ENCODE data around the gene ANGPTL2. TPM values are rescaled to one million over a fixed set of nuclear protein-coding genes. Genes with fewer than 3 reads are reported as not detected.
"Not testable (repeated sequence)": the region's sequence is repeated elsewhere in the genome, so short reads cannot be mapped to it uniquely, and the experiment has no call there.

Gene ANGPTL2
- total RNA-seq, 6 donors from 2014 or later: 3.9 to 26.0 (median 7.9) TPM

DNA sequence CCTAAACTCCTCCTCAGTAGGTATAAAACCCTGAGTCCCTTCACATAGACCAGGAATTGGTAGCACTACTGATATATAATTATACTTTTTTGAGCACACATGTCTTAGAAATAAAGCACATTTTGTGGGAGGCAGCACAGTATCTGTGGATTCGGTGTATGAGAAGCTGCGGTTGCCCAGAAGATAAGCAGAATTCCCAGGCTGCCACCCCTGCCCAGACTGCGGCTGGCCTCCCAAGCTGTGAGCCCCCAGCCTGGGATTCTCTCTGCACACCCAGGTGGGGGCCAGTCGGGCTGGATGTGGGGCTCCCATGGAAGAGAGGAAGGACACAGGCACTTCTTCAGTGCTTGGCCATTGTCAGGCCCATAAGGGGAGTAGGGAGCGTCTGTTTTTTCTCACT is 25.6 kb upstream of the ANGPTL2 start:
- Histone ChIP-seq H3K4me3 (no peak overlapping the region), H3K27ac (no peak overlapping the region), H3K4me1 (no peaks in the 10 kb centered on the region), H3K36me3 (no peaks in the 10 kb centered on the region), H3K9me3 (no peaks in the 10 kb centered on the region), H3K27me3 (no peaks in the 10 kb centered on the region)
- TF ChIP-seq POLR2A (IDR thresholded peaks at IDR 0.05): no peak
- TF ChIP-seq, protein P1, sequence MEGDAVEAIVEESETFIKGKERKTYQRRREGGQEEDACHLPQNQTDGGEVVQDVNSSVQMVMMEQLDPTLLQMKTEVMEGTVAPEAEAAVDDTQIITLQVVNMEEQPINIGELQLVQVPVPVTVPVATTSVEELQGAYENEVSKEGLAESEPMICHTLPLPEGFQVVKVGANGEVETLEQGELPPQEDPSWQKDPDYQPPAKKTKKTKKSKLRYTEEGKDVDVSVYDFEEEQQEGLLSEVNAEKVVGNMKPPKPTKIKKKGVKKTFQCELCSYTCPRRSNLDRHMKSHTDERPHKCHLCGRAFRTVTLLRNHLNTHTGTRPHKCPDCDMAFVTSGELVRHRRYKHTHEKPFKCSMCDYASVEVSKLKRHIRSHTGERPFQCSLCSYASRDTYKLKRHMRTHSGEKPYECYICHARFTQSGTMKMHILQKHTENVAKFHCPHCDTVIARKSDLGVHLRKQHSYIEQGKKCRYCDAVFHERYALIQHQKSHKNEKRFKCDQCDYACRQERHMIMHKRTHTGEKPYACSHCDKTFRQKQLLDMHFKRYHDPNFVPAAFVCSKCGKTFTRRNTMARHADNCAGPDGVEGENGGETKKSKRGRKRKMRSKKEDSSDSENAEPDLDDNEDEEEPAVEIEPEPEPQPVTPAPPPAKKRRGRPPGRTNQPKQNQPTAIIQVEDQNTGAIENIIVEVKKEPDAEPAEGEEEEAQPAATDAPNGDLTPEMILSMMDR (IDR thresholded peaks at IDR 0.05): no peak
- TF ChIP-seq POLR2AphosphoS5 (IDR thresholded peaks at IDR 0.05): no peak
- no peak for TF ChIP-seq EP300 (IDR thresholded peaks at IDR 0.05)
- no peak for ATAC-seq (ENCODE audit: low FRiP score in 2 of 2)
- 95 to 97% methylated on average over 3 to 5 of the region's 5 CpGs for whole genome bisulfite sequencing, 2 donors
- DNase-seq: no peak

DNA sequence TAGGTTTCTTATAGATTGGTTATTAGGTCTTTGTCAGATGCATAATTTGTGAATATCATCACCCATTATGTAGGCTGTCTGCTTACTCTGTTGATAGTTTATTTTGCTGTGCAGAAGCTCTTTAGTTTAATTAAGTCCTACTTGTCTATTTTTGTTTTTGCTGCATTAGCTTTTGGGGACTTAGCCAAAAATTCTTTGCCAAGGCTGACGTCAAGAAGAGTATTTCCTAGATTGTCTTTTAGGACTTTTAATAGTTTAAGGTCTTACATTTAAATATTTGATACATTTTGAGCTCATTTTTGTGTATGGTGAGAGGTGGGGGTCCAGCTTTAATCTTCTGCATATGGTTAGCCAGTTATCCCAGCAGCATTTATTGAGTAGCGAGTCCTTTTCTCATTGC is 24.8 kb upstream of the ANGPTL2 start:
- no peak for DNase-seq

DNA sequence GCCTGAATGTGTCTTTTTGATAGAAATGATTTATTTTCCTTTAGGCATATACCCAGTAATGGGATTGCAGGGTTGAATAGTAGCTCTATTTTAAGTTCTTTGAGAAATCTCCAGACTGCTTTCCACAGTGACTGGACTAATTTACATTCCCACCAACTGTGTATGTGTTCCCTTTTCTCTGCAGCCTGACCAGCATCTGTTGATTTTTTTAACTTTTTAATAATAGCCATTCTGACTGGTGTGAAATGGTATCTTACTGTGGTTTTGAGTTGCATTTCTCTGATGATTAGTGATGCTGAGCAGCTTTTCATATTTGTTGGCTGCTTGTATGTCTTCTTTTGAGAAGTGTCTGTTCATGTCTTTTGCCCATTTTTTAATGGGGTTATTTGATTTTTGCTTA is 24.4 kb upstream of the ANGPTL2 start:
- not testable (repeated sequence) for H3K36me3 ChIP-seq; H3K27ac ChIP-seq; ATAC-seq (ENCODE audit: low FRiP score in 2 of 2); H3K9me3 ChIP-seq; H3K4me1 ChIP-seq; DNase-seq; H3K4me3 ChIP-seq; H3K27me3 ChIP-seq

More for the DNA sequence above, 24.8 kb upstream of the ANGPTL2 start:
- Histone ChIP-seq H3K36me3 (no peaks in the 10 kb centered on the region), H3K9me3 (no peaks in the 10 kb centered on the region), H3K4me3 (no peak overlapping the region), H3K4me1 (no peaks in the 10 kb centered on the region), H3K27ac (no peak overlapping the region), H3K27me3 (no peaks in the 10 kb centered on the region)
- WGBS, 2 donors: 89 to 95% methylated on average over 2 of the region's 2 CpGs
- no peak for ATAC-seq (ENCODE audit: low FRiP score in 2 of 2)
- TF ChIP-seq EP300 (IDR thresholded peaks at IDR 0.05) (no peak), POLR2AphosphoS5 (IDR thresholded peaks at IDR 0.05) (no peak), POLR2A (IDR thresholded peaks at IDR 0.05) (no peak)
- TF ChIP-seq, protein P1 (IDR thresholded peaks at IDR 0.05): no peak

DNA sequence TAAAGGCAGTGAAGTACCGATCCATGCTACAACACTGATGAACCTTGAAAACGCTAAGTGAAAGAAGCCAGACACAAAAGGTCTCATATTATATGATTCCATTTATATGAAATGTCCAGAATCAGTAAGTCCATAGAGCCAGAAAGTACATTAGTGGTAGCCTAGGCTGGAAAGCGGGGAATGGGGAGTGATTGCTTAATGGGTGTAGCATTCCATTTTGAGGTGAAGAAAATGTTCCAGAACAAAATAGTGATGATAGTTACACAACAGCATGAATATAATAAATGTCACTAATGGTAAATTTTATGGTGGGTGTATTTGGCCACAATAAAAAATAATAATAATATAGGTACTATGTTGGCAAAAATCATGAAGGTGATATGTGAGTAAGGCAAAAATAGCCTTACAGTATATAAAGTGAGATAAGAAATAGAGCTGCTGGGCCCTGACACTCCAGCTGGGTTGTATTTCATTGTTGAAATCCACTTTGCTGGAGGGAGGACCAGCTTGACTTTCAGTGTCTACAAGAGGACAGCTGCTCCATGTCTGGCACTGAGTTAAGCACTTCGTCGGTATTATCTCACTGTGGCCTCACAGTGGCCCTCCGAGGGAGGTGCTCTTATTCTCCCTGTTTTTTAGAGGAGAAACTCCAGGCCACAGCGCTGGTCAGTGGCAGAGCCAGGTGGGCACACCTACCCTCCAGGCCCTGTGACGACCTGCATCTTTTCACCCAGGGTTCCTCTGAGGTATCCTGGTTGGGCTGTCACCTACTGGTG is 22.4 kb upstream of the ANGPTL2 start:
- TF ChIP-seq, protein P1 (IDR thresholded peaks at IDR 0.05): no peak
- TF ChIP-seq EP300 (IDR thresholded peaks at IDR 0.05) (no peak), POLR2A (IDR thresholded peaks at IDR 0.05) (no peak), POLR2AphosphoS5 (IDR thresholded peaks at IDR 0.05) (no peak)
- ATAC-seq (ENCODE audit: low FRiP score in 2 of 2): peak; percentile 28 to 33
- WGBS, 2 donors: 90 to 91% methylated on average over 6 to 8 of the region's 8 CpGs
- H3K27me3 ChIP-seq: no peaks in the 10 kb centered on the region
- DNase-seq: no peak
- no peak overlapping the region for H3K4me3 ChIP-seq
- H3K4me1 ChIP-seq: no peaks in the 10 kb centered on the region
- no peaks in the 10 kb centered on the region for H3K36me3 ChIP-seq
- no peaks in the 10 kb centered on the region for H3K9me3 ChIP-seq
- H3K27ac ChIP-seq: peak overlapping the region in 3 of 4 donors; percentile 40 to 65 (median 56)

DNA sequence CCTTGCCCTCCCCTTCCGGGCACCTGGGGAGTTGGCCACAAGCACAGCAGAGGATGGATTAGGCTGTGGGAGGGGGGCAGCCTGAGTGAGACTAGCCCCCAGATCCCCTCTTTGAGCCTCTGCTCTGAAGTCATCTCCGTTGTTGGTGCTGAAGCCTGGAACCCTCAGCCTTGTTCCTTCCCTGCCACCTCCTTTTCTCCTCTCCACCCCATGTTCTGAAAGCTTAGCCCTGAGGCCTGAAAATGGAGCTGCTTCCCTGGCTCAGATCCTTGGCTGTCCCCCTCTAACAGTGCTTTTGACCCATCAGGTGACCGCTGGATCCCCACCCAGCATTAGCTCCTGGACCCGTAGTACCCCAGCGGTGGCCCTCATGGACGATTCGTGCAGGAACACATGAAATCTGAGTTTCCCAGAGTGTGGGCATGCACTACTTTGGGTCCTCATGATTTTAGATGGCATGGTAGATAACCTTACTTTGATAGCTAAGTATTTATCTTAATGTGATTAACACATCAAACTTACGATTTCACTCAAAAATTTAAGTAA is 21.6 kb upstream of the ANGPTL2 start:
- no peak for DNase-seq
- Histone ChIP-seq H3K9me3 (no peaks in the 10 kb centered on the region), H3K4me1 (no peaks in the 10 kb centered on the region), H3K4me3 (no peak overlapping the region), H3K27me3 (no peaks in the 10 kb centered on the region), H3K36me3 (no peaks in the 10 kb centered on the region), H3K27ac (peak overlapping the region in 1 of 4 donors; percentile 13)
- TF ChIP-seq EP300 (IDR thresholded peaks at IDR 0.05) (no peak), POLR2A (IDR thresholded peaks at IDR 0.05) (no peak), POLR2AphosphoS5 (IDR thresholded peaks at IDR 0.05) (no peak)
- no peak for ATAC-seq (ENCODE audit: low FRiP score in 2 of 2)
- 95 to 96% methylated on average over 8 of the region's 8 CpGs for WGBS, 2 donors
